SK-N-SH (cell line): ENCODE measurements around the gene SRGAP1. TPM values are rescaled to one million over a fixed set of nuclear protein-coding genes. Genes with fewer than 3 reads are reported as not detected.

Experiments used
- CTCF ChIA-PET: fragments of 300-600, 350-600 bp; formaldehyde crosslinking; extraction: SDS; loops from one replicate; lab custom pipeline; 2021; lab: Yijun Ruan, JAX
- POLR2A ChIA-PET: fragments of 350-600 bp; sonication (Branson Sonifier 250); formaldehyde crosslinking; extraction: SDS; loops from one replicate; lab custom pipeline; 2020; ENCODE audit warnings: antibody characterized with exemption, inconsistent platforms; lab: Yijun Ruan, JAX
- DNase-seq: peaks from one replicate; pipeline ENCODE4 v3.0.0; 2012
- H2AFZ ChIP-seq: fragments of 200-600 bp; sonication (generic); 2 replicates; pipeline ENCODE4 v1.8.1; 2016; ENCODE audit warnings: antibody characterized with exemption, mild to moderate bottlenecking, low read depth
- H3F3A ChIP-seq: fragments of 200-600 bp; sonication (generic); replicated peaks from 2 replicates; pipeline ENCODE3; 2016; ENCODE audit warnings: antibody characterized with exemption, mild to moderate bottlenecking; ENCODE audit not compliant: insufficient read depth
- H3K27ac ChIP-seq, 2 experiments: fragments of 200-500 bp in 1 of 2; fragments of 200-600 bp in 1 of 2; sonication (Bioruptor generic) in 1 of 2; sonication (generic), shearing (Covaris generic) in 1 of 2; 2 replicates each; pipeline versions ENCODE4 v1.5.1 to v1.6.1; 2014 to 2016; ENCODE audit warnings: low read depth in 2 of 2, inconsistent platforms in 1 of 2, low read length in 1 of 2, mild to moderate bottlenecking in 1 of 2, mixed read lengths in 1 of 2
- H3K27me3 ChIP-seq: fragments of 200-600 bp; sonication (generic), shearing (Covaris generic); 2 replicates; pipeline ENCODE4 v1.6.1; 2016; ENCODE audit warnings: mixed run types; ENCODE audit not compliant: insufficient read depth
- H3K36me3 ChIP-seq, 2 experiments: fragments of 200-500 bp in 1 of 2; fragments of 200-600 bp in 1 of 2; sonication (Bioruptor generic) in 1 of 2; sonication (generic) in 1 of 2; replicated peaks in 1 of 2; 2 replicates each; pipeline versions ENCODE3 to v1.5.1; 2014 to 2016; ENCODE audit warnings: low read length in 1 of 2, mild to moderate bottlenecking in 1 of 2; ENCODE audit not compliant: insufficient read depth in 2 of 2, control insufficient read depth in 1 of 2
- H3K4me1 ChIP-seq, 2 experiments: fragments of 200-500 bp in 1 of 2; fragments of 200-600 bp in 1 of 2; sonication (Bioruptor generic) in 1 of 2; sonication (generic), shearing (Covaris generic) in 1 of 2; 2 replicates each; pipeline versions ENCODE4 v1.5.1 to v1.6.1; 2014 to 2016; ENCODE audit warnings: low read depth in 1 of 2, low read length in 1 of 2, mixed run types in 1 of 2; ENCODE audit not compliant: insufficient read depth in 2 of 2, control insufficient read depth in 1 of 2
- H3K4me2 ChIP-seq: fragments of 200-600 bp; sonication (generic), shearing (Covaris generic); 2 replicates; pipeline ENCODE4 v1.6.1; 2017; ENCODE audit warnings: mixed run types
- H3K4me3 ChIP-seq, 2 experiments: fragments of 200-500 bp in 1 of 2; fragments of 200-600 bp in 1 of 2; sonication (Bioruptor generic) in 1 of 2; sonication (generic), shearing (Covaris generic) in 1 of 2; 2 replicates each; pipeline versions ENCODE4 v1.5.1 to v1.8.1; 2014 to 2016; ENCODE audit warnings: low read depth in 2 of 2, inconsistent platforms in 1 of 2, low read length in 1 of 2, mild to moderate bottlenecking in 1 of 2, mixed read lengths in 1 of 2, moderate library complexity in 1 of 2
- H3K79me2 ChIP-seq: fragments of 200-600 bp; sonication (generic); 2 replicates; pipeline ENCODE4 v1.8.1; 2017; ENCODE audit warnings: mild to moderate bottlenecking; ENCODE audit not compliant: insufficient read depth
- H3K9ac ChIP-seq: fragments of 200-600 bp; sonication (generic); 2 replicates; pipeline ENCODE4 v1.6.1; 2017; ENCODE audit warnings: mixed run types
- H3K9me2 ChIP-seq: fragments of 200-600 bp; sonication (generic); 2 replicates; pipeline ENCODE4 v1.6.1; 2017; ENCODE audit warnings: mixed run types
- H3K9me3 ChIP-seq: fragments of 200-600 bp; sonication (generic); 2 replicates; pipeline ENCODE4 v1.6.1; 2017; ENCODE audit warnings: mixed run types, mild to moderate bottlenecking, moderate library complexity
- H4K20me1 ChIP-seq: fragments of 200-600 bp; sonication (generic); 2 replicates; pipeline ENCODE4 v1.6.1; 2017; ENCODE audit warnings: mild to moderate bottlenecking, mixed run types; ENCODE audit not compliant: insufficient read depth
- ELF1 ChIP-seq: IDR thresholded peaks from 2 replicates; pipeline ENCODE4 v1.4.0; 2012
- FOSL2 ChIP-seq: IDR thresholded peaks from 2 replicates; pipeline ENCODE4 v1.4.0; 2012; ENCODE audit warnings: low read depth, mild to moderate bottlenecking, moderate library complexity, borderline replicate concordance
- FOXJ3 ChIP-seq: sonication (generic); formaldehyde crosslinking; IDR thresholded peaks from 2 replicates; pipeline ENCODE4 v1.5.1; 2020; ENCODE audit warnings: mild to moderate bottlenecking, missing genetic modification reagents
- FOXM1 ChIP-seq: IDR thresholded peaks from 2 replicates; pipeline ENCODE4 v1.4.0; 2012; ENCODE audit warnings: low read depth, mild to moderate bottlenecking
- IRF3 ChIP-seq: fragments of 150-350 bp; IDR thresholded peaks from 2 replicates; pipeline ENCODE4 v1.6.1; 2016; ENCODE audit warnings: mild to moderate bottlenecking, low read depth, low read length
- MEF2A ChIP-seq: IDR thresholded peaks from 2 replicates; pipeline ENCODE4 v1.4.0; 2012; ENCODE audit warnings: low read depth, borderline replicate concordance
- RXRA ChIP-seq: IDR thresholded peaks from 2 replicates; pipeline ENCODE4 v1.4.0; 2012; ENCODE audit warnings: low read depth, mild to moderate bottlenecking, borderline replicate concordance
- SIN3A ChIP-seq: IDR thresholded peaks from 2 replicates; pipeline ENCODE4 v1.6.1; 2012; ENCODE audit warnings: low read depth, mild to moderate bottlenecking, low read length, moderate library complexity, borderline replicate concordance
- USF2 ChIP-seq: fragments of 150-350 bp; IDR thresholded peaks from 2 replicates; pipeline ENCODE4 v1.6.1; 2017; ENCODE audit warnings: antibody characterized with exemption, low read length, low read depth, borderline replicate concordance
- WGBS: methylation state at CpG from one replicate; pipeline ENCODE4 v1.1.6; 2017; ENCODE audit warnings: low lambda C conversion rate; 5-methylcytosine and 5-hydroxymethylcytosine counted together
- polyA plus RNA-seq, 3 experiments: library from polyadenylated mRNA; depleted of rRNA; stranded (reverse); fragments of >200 nt; gene quantifications; 2 replicates each; pipeline ENCODE4 v1.2.3, GENCODE V29; 2012

SRGAP1 gene
- polyA plus RNA-seq, 1 of the 3 experiments (the other 2 are of a cell fraction) = 2.6 TPM

- POLR2A ChIA-PET = no interaction called here
- H3F3A ChIP-seq = peaks cover 5% of the 10 kb centered on the region
- H3K4me1 ChIP-seq = peaks cover 2 to 6% of the 10 kb centered on the region in 2 experiments; a peak in 2 of 4 replicates
- 98% methylated on average over 2 of the region's 2 CpGs for WGBS
- no peak overlapping the region for H3K27ac ChIP-seq
- H3K9me3 ChIP-seq = no peaks in the 10 kb centered on the region
- H3K79me2 ChIP-seq = no peaks in the 10 kb centered on the region
- CTCF ChIA-PET = interaction anchor here (1.1 kb wide), 1 partner anchor 124 kb away, joined by 3 read pairs; no protein-coding TSS in a partner anchor
- no peaks in the 10 kb centered on the region for H3K27me3 ChIP-seq
- H3K9me2 ChIP-seq = no peaks in the 10 kb centered on the region
- H3K4me2 ChIP-seq = no peak overlapping the region
- H3K36me3 ChIP-seq = peaks cover 6 to 8% of the 10 kb centered on the region in 2 experiments
- H4K20me1 ChIP-seq = no peaks in the 10 kb centered on the region
- H3K4me3 ChIP-seq = no peak overlapping the region
- TF ChIP-seq MEF2A = no peak
- no peak for TF ChIP-seq FOXJ3 (CRISPR knock-in tag)
- TF ChIP-seq FOXM1 = no peak
- TF ChIP-seq SIN3A = no peak
- H3K9ac ChIP-seq = no peak overlapping the region
- no peak overlapping the region for H2AFZ ChIP-seq
- DNase-seq = no peak
These were observed 219.7 kb downstream of the SRGAP1 start for GRCh38 chr12:64064240-64064639.

GRCh38 chr12:64064706-64065105 is 220.2 kb downstream of the SRGAP1 start:
- DNase-seq = no peak
- Histone ChIP-seq H2AFZ (no peak overlapping the region), H3K27ac (no peak overlapping the region), H3K9me2 (no peaks in the 10 kb centered on the region), H3K36me3 (peaks cover 6 to 8% of the 10 kb centered on the region in 2 experiments), H3K79me2 (no peaks in the 10 kb centered on the region), H4K20me1 (no peaks in the 10 kb centered on the region), H3K27me3 (no peaks in the 10 kb centered on the region), H3K4me1 (peaks cover 1 to 2% of the 10 kb centered on the region in 2 experiments; a peak in 2 of 4 replicates), H3F3A (peaks cover 5% of the 10 kb centered on the region), H3K9ac (no peak overlapping the region), H3K4me3 (no peak overlapping the region), H3K4me2 (no peak overlapping the region), H3K9me3 (no peaks in the 10 kb centered on the region)
- TF ChIP-seq FOXJ3 (CRISPR knock-in tag) (no peak), FOSL2 (no peak), MEF2A (no peak), ELF1 (no peak), RXRA (no peak), IRF3 (no peak), USF2 (no peak)
- WGBS = 94% methylated on average over 8 of the region's 8 CpGs
- ChIA-PET POLR2A (no interaction called here), CTCF (interaction anchor here (1.1 kb wide), 1 partner anchor 124 kb away, joined by 3 read pairs; no protein-coding TSS in a partner anchor)
